Measurements from ENCODE around the gene LAMB2.

The LAMB2 gene

GRCh38 chr3:49163609-49164008 is 30.8 kb upstream of the LAMB2 start:
- Histone ChIP-seq H3K27ac (ENCODE audit: low read length) (no peak overlapping the region), H3K79me2 (ENCODE audit: low read length) (peaks cover 40% of the 10 kb centered on the region), H2AFZ (ENCODE audit: low read depth, low read length) (no peak overlapping the region), H3K4me1 (ENCODE audit: low read length) (peaks cover 20% of the 10 kb centered on the region), H3K9me3 (ENCODE audit: insufficient read depth, low read length) (no peaks in the 10 kb centered on the region), H3K36me3 (replicated peaks; ENCODE audit: low read depth, low read length) (peaks cover 41% of the 10 kb centered on the region), H3K4me2 (ENCODE audit: low read length) (no peak overlapping the region), H3K4me3 (ENCODE audit: low read length) (no peak overlapping the region), H4K20me1 (ENCODE audit: insufficient read depth, low read length) (peaks cover 13% of the 10 kb centered on the region), H3K9ac (ENCODE audit: low read length) (no peak overlapping the region), H3K27me3 (ENCODE audit: low read depth, low read length) (no peaks in the 10 kb centered on the region)
- no peak for TF ChIP-seq CTCF (IDR thresholded peaks at IDR 0.05; ENCODE audit: low read depth, low read length)
- no peak for TF ChIP-seq EZH2phosphoT487 (IDR thresholded peaks at IDR 0.05; ENCODE audit: low read depth)

- TF ChIP-seq EZH2phosphoT487 (IDR thresholded peaks at IDR 0.05; ENCODE audit: low read depth) (no peak), CTCF (IDR thresholded peaks at IDR 0.05; ENCODE audit: low read depth, low read length) (no peak)
- Histone ChIP-seq H3K9me3 (ENCODE audit: insufficient read depth, low read length) (no peaks in the 10 kb centered on the region), H4K20me1 (ENCODE audit: insufficient read depth, low read length) (peaks cover 13% of the 10 kb centered on the region), H3K36me3 (replicated peaks; ENCODE audit: low read depth, low read length) (peaks cover 41% of the 10 kb centered on the region), H3K27ac (ENCODE audit: low read length) (no peak overlapping the region), H3K9ac (ENCODE audit: low read length) (no peak overlapping the region), H2AFZ (ENCODE audit: low read depth, low read length) (no peak overlapping the region), H3K4me2 (ENCODE audit: low read length) (no peak overlapping the region), H3K27me3 (ENCODE audit: low read depth, low read length) (no peaks in the 10 kb centered on the region), H3K4me3 (ENCODE audit: low read length) (no peak overlapping the region), H3K79me2 (ENCODE audit: low read length) (peaks cover 40% of the 10 kb centered on the region), H3K4me1 (ENCODE audit: low read length) (peaks cover 25% of the 10 kb centered on the region)
Measured at GRCh38 chr3:49162751-49163419, 30.0 kb upstream of the LAMB2 start.

GRCh38 chr3:49161808-49162530 is 29.1 kb upstream of the LAMB2 start:
- Histone ChIP-seq H3K4me2 (ENCODE audit: low read length) (no peak overlapping the region), H3K9me3 (ENCODE audit: insufficient read depth, low read length) (no peaks in the 10 kb centered on the region), H3K9ac (ENCODE audit: low read length) (no peak overlapping the region), H2AFZ (ENCODE audit: low read depth, low read length) (no peak overlapping the region), H3K4me3 (ENCODE audit: low read length) (no peak overlapping the region), H3K79me2 (ENCODE audit: low read length) (peaks cover 40% of the 10 kb centered on the region), H3K4me1 (ENCODE audit: low read length) (peaks cover 25% of the 10 kb centered on the region), H3K36me3 (replicated peaks; ENCODE audit: low read depth, low read length) (peaks cover 41% of the 10 kb centered on the region), H3K27me3 (ENCODE audit: low read depth, low read length) (no peaks in the 10 kb centered on the region), H4K20me1 (ENCODE audit: insufficient read depth, low read length) (peaks cover 13% of the 10 kb centered on the region), H3K27ac (ENCODE audit: low read length) (no peak overlapping the region)
- no peak for TF ChIP-seq CTCF (IDR thresholded peaks at IDR 0.05; ENCODE audit: low read depth, low read length)
- TF ChIP-seq EZH2phosphoT487 (IDR thresholded peaks at IDR 0.05; ENCODE audit: low read depth) = no peak

GRCh38 chr3:49161197-49161596 is 28.3 kb upstream of the LAMB2 start:
- Histone ChIP-seq H3K9me3 (ENCODE audit: insufficient read depth, low read length) (no peaks in the 10 kb centered on the region), H3K4me1 (ENCODE audit: low read length) (peaks cover 17% of the 10 kb centered on the region), H3K27me3 (ENCODE audit: low read depth, low read length) (no peaks in the 10 kb centered on the region), H3K79me2 (ENCODE audit: low read length) (peaks cover 35% of the 10 kb centered on the region), H4K20me1 (ENCODE audit: insufficient read depth, low read length) (peaks cover 13% of the 10 kb centered on the region), H3K9ac (ENCODE audit: low read length) (no peak overlapping the region), H3K36me3 (replicated peaks; ENCODE audit: low read depth, low read length) (peaks cover 41% of the 10 kb centered on the region), H3K27ac (ENCODE audit: low read length) (no peak overlapping the region), H3K4me3 (ENCODE audit: low read length) (no peak overlapping the region), H2AFZ (ENCODE audit: low read depth, low read length) (no peak overlapping the region), H3K4me2 (ENCODE audit: low read length) (no peak overlapping the region)
- TF ChIP-seq CTCF (IDR thresholded peaks at IDR 0.05; ENCODE audit: low read depth, low read length) (no peak), EZH2phosphoT487 (IDR thresholded peaks at IDR 0.05; ENCODE audit: low read depth) (no peak)

Data from OCI-LY3 (cell line).